SJSA1 (cell line): ENCODE data around the gene MBD2. TPM values are rescaled to one million over a fixed set of nuclear protein-coding genes. Genes with fewer than 3 reads are reported as not detected.

ENCODE experiments used
- DNase-seq, 2 experiments: peaks; one replicate each; pipeline ENCODE4 v3.0.0-alpha.2; 2015 to 2020; ENCODE audit warnings: low spot score in 2 of 2, low read depth in 1 of 2
- H3K27ac ChIP-seq: fragments of 250-450 bp; sonication (Bioruptor Pico); 2 replicates; pipeline ENCODE4 v1.5.1; 2020; ENCODE audit warnings: mild to moderate bottlenecking, moderate library complexity
- H3K27me3 ChIP-seq: fragments of 250-450 bp; sonication (Bioruptor Pico); replicated peaks from 2 replicates; pipeline ENCODE4 v1.5.1; 2020; ENCODE audit warnings: mild to moderate bottlenecking, moderate library complexity
- H3K36me3 ChIP-seq: fragments of 250-450 bp; sonication (Bioruptor Pico); 2 replicates; pipeline ENCODE4 v1.5.1; 2020; ENCODE audit warnings: mild to moderate bottlenecking
- H3K4me1 ChIP-seq: fragments of 250-450 bp; sonication (Bioruptor Pico); replicated peaks from 2 replicates; pipeline ENCODE4 v1.6.1; 2021; ENCODE audit warnings: mild to moderate bottlenecking
- H3K4me3 ChIP-seq: fragments of 250-450 bp; sonication (Bioruptor Pico); 2 replicates; pipeline ENCODE4 v1.5.1; 2020; ENCODE audit warnings: mild to moderate bottlenecking
- H3K9me3 ChIP-seq: fragments of 250-450 bp; sonication (Bioruptor Pico); replicated peaks from 2 replicates; pipeline ENCODE4 v1.5.1; 2020; ENCODE audit warnings: mild to moderate bottlenecking
- total RNA-seq: library from RNA; depleted of rRNA; stranded (reverse); fragments of >200 nt; shearing (Covaris generic); gene quantifications from 2 replicates; pipeline ENCODE4 v1.2.3, GENCODE V29; 2014; rRNA removed

MBD2 gene
- total RNA-seq, 1 experiment from 2014 or later: 38.4 TPM

DNA sequence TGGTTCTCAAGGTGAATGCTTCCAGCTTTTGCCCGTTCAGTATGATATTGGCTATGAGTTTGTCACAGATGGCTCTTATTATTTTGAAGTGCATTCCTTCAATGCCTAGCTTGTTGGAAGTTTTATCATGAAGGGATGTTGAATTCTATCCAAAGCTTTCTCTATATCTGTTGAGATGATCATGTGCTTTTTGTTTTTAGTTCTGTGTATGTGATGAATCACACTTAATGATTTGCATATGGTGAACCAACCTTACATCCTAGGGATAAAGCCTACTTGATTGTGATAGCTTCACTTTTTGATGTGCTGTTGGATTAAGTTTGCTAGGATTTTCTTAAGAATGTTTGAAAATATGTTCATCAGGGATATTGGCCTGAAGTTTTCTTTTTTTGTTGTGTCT is 112.1 kb downstream of the MBD2 start:
- no peak overlapping the region for H3K27ac ChIP-seq
- H3K27me3 ChIP-seq: no peaks in the 10 kb centered on the region; the same call in 1 of the 2 replicates
- no peaks in the 10 kb centered on the region for H3K36me3 ChIP-seq
- DNase-seq: no peak
- H3K4me1 ChIP-seq: no peaks in the 10 kb centered on the region
- no peak overlapping the region for H3K4me3 ChIP-seq
- H3K9me3 ChIP-seq: no peaks in the 10 kb centered on the region

DNA sequence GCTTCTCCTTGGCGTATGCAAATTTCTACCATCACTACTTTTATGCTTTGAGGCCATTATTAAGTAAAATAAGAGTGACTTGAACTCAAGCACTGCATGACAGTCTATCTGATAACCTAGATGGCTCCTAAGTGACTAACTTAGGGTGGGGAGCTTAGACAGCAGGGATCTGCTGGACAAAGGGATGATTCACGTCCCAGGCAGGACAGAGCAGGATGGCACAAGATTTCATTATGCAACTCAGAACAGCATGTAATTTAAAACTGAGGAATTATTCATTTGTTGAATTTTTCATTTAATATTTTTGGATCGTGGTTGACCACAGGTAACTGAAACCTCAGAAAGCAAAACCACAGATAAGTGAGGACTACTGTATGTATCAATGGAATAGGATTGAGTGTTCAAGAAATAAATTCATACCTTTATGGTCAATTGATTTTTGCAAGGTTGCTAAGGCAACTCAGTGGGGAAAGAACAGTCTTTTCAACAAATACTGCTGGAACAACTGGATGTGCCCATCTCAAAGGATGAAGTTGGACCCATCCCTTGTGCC is 115.3 kb downstream of the MBD2 start:
- H3K27me3 ChIP-seq: no peaks in the 10 kb centered on the region
- H3K4me3 ChIP-seq: no peak overlapping the region
- DNase-seq: no peak
- no peaks in the 10 kb centered on the region for H3K4me1 ChIP-seq
- H3K27ac ChIP-seq: no peak overlapping the region
- H3K36me3 ChIP-seq: no peaks in the 10 kb centered on the region
- no peaks in the 10 kb centered on the region for H3K9me3 ChIP-seq

DNA sequence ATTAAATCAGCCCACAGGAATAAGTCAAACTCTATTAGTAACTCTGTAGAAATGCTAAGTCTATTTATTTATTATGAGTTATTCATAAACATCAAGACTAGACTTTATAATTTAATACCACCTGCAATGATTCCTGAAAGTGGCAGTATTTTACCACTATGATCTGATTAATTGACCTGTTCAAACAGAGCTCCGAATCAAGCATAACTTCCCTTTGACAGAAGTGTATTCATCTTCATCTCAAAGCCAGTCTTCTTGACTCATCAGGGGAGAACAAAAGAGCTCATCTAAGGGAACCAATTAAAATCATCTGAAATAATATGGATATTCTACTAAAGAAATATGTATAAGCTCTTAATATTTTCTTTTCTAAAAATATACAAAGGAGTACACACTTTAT is 122.3 kb downstream of the MBD2 start:
- no peak overlapping the region for H3K27ac ChIP-seq
- H3K4me1 ChIP-seq: no peaks in the 10 kb centered on the region
- no peak overlapping the region for H3K4me3 ChIP-seq
- H3K9me3 ChIP-seq: no peaks in the 10 kb centered on the region
- no peaks in the 10 kb centered on the region for H3K36me3 ChIP-seq
- DNase-seq: no peak
- H3K27me3 ChIP-seq: no peaks in the 10 kb centered on the region

Other genes with a start within 250 kb of the MBD2 start
- gene POLI, start 44.8 kb upstream of the MBD2 start, total RNA-seq: 6.4 and 12.5 TPM in 2 replicates
- 1.2 TPM in 1 of 2 replicates, not detected in the other for gene STARD6, start 133.2 kb upstream of the MBD2 start, total RNA-seq
- gene C18orf54, start 133.2 kb upstream of the MBD2 start, total RNA-seq: 5.3 and 10.2 TPM in 2 replicates